ENCODE data around the gene RHBDF2.

The RHBDF2 gene

DNA sequence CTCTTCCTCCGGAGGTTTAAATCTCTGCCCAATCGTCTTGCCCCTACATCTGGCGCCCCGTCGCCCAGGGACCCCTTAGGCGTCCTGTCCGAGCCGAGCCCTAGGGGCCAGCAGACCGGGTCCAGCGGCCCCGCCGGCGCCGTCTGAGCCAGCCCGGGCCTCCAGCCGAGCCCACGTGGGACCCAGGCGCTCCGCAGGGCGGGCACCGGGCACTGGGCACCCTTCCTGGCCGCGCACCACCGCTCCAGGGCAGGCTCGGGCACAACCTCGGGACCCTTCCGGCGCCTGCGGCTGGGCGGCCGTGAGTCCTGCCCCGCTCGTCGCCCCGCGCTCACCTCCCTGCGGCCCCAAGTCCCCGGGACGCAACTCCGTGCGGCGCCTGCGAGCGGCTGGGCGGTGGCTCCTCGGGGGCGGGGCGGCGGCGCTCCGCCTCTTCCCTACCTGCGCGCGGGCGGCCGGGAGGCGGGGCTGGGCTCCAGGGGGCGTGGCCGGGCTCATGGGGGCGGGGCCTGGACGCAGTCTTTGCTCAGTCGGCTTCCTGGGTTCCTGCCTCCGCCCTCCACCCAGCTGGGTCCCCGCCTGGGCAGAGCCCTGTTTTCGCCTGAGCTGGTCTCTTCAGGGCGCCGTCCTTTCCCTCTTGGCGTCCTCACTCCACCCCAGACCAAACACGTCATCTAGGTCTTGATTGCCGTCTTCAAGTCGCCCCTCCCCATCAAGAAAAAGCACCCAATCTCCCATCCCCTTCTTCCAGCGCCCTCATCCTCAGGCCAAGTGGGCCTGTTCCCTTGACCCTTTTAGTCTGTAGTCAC, at the start of gene RHBDF2:
TSS of gene RHBDF2 (minus strand) at position 406 of the 809 bp plus-strand sequence. CDS start 19,899 bp downstream, outside the sequence.
- peak; percentile 88 for DNase-seq (ENCODE audit: low spot score)

GRCh38 chr17:76549539-76549938, 48.3 kb upstream of the RHBDF2 start:
- no peak for DNase-seq (ENCODE audit: low spot score)

DNA sequence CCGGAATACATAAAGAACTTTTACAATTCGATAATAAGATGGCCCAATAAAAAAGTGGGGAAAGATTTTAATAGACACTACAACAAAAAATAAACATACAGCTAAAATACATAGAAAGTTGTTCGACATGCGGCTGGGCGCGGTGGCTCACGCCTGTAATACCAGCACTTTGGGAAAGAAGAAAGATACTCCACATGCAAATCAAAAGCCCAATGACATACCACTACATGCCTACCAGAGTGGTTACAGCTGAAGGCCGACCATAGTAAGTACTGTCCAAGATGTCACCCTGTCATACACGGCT, 47.9 kb upstream of the RHBDF2 start:
- DNase-seq (ENCODE audit: low spot score): no peak

DNA sequence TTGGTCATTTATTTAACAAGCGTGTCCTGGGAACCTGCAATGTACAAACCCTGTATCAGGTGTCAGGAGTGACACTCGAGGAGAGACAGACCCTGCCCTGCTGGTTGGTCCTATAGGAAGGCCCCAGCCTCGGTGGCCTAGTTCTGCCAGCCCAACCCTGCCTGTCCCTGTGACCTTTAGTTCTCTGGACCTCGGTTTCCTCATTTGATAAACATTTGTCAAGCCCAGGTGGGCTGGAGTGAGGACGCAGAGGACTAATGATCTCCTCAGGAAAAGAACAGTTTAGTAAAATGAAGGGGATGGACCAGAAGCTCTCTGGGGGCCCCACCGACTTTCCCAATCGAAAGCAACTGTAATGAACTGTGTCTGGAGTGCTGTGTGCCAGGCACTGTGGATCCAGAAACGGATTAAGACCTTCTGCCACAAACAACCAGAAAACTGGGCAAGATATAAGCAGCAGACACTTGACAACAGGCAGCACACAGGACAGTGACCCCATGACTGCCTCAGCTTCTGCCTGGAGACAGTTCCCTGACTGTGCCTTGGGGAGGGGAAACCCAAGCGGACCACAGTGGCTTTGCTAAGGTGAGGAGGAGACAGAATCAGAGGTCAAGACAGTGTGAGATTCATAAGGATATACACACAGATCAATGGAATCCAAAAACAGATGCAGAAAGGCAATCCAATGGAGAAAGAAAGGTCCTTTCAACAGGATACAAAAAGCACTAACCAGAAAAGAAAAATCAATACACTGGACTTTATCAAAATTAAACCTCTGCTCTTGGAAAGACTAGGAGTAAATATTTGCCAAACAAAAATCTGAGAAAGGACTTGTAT, 47.4 kb upstream of the RHBDF2 start:
- DNase-seq (ENCODE audit: low spot score): no peak

GRCh38 chr17:76547642-76548202, 46.5 kb upstream of the RHBDF2 start:
- DNase-seq (ENCODE audit: low spot score): no peak

- peak; percentile 85 for DNase-seq (ENCODE audit: low spot score)
Observed at GRCh38 chr17:76547183-76547641, 46.0 kb upstream of the RHBDF2 start.

DNA sequence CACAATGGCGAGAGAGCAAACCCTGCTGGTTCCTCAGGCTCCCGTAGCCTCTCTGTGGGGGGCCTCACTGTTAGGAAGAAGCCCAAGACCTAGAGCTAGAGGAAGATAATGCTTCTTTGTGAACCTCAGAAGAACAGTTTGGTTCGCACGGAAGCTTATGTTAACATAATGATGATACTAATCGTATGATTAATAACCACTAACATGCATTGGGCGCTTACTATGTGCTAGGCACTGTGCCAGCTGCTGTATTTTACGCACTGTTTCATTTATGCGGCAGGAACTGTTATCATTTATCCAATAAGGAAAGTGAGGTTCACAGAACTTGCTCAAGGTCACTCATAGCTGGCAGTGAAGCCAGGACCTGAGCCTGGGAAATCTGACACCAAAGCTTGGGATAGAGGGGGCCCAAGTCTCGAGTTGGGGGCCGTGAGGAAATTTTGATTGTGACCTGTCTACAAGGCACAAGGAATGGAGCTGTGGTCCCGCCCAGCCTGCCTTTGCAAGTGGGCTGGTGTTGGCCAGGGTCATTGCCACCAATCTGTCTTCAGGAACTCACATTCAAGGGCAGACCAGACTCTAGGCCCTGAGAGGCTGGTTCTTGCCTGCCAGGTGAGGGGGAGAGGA, 45.4 kb upstream of the RHBDF2 start:
- DNase-seq (ENCODE audit: low spot score): no peak

DNA sequence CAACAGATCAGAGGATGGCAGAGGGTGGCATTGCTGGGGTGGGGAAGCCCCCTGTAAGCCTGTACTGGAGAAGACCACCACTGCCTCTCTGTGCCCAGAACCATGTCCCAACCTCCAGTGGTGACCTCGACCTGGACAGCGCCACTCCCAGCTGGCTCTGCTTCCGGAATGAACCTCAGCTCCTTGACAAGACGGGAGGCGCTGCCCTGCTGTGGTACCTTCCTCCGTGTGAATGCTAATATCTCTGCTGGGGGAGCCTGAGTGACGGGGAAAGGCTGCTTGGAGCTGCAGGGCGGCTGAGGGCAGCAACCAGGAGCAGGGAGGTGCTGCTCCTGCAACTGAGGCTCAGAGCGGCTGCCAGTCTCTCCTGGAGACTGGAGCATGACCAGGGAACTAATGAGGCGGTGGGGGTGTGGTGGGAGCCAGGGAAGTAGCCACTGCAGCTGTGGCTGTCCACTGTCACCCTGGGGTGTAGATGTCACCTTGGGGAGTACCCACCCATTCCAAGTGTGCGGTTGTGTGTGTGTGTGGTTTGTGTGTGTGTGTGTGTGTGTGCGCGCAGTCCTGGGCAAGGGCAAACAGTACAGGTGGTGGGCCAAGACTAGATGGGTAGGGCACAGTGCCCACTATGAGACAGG, 44.8 kb upstream of the RHBDF2 start:
- DNase-seq (ENCODE audit: low spot score): no peak

DNA sequence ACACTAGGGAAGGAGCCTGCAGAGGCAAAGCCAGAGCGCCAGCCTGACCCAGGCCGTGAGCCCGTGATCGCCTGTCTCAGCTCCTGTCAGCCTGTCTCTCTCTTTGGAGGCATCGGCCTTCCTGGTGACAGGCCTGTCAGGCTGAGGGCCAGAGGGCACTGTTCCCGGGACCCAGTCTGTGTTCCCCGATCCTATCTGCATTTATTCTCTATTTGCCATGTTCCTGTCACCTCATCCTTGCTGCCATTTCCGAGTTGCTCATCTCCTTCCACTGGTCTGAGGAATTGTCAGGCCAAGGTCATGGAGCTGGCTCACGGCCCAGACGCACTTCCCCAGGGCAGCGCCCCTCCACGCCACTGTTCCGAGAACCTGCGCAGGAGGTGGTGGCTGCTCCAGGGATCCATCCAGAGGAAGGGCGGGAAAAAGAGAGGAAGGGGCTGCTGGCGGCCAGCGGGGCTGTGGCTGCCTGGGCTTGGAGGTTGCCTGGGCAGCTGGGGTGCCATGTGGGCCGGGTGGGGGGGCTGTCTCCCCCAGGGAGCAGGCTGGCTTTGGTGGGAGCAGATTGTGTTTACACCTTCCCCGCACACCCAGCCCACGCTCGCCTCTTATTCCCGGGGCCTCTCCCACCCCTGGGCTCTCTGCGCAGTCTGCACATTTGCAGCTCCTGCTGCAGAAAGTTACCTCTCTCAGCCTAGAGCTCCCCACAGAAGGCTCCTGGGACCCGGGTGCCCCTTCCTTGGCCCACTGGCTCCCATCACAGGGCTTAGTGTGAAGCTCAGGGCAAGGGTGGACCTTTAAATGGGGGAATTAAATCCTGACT, 43.5 kb upstream of the RHBDF2 start:
- DNase-seq (ENCODE audit: low spot score): no peak

GRCh38 chr17:76543826-76544545, 42.8 kb upstream of the RHBDF2 start:
- DNase-seq (ENCODE audit: low spot score): no peak

GRCh38 chr17:76543482-76543825, 42.2 kb upstream of the RHBDF2 start:
- no peak for DNase-seq (ENCODE audit: low spot score)

GRCh38 chr17:76542984-76543383, 41.8 kb upstream of the RHBDF2 start:
- no peak for DNase-seq (ENCODE audit: low spot score)

GRCh38 chr17:76542566-76542971, 41.3 kb upstream of the RHBDF2 start:
- no peak for DNase-seq (ENCODE audit: low spot score)

GRCh38 chr17:76541739-76542454, 40.7 kb upstream of the RHBDF2 start:
- DNase-seq (ENCODE audit: low spot score): no peak

DNA sequence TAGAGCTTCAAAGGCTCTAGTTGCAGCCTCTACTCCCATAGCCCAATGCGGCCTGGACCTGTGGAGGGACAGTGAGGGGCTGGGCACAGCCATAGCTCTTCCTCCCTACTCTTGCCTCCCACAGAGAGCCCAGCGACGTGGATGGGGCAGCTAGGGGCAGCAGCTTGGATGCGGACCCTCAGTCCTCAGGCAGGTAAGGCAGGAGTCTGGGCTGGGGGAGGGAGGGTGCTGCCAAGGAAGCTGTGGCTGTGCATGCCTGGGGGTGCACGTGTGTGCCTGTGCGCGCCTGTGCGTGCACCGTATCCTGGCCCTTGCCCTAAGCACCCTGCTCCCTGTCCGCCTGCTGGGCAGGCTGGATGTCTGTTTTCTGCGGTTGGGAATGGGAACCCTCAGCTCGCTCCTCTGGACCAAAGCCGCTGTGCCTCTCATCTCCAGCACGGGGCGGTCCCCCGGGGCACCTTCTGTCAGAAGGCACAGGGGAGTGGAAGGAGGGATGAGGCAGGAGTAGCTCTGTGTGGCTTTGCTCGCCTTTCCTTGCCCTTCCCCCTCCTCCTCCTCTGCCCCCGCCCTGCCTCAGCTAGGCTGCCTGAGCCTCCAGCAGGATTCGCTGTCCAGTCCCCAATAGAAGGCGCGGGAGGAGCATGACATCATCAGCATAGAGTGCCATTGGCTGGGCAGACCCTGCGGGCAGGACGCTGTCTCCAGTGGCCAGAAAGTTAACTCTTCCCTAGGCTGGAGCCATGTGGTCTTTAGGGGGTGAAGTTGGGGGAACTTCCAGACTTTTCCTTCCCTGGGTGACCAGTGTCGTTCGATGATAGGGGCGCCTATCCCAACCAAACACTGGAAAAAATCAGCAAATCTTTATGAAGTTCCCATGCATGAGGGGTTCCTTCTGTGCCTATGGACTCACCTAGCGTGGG, 39.4 kb upstream of the RHBDF2 start:
- peak; percentile 52 for DNase-seq (ENCODE audit: low spot score)

DNA sequence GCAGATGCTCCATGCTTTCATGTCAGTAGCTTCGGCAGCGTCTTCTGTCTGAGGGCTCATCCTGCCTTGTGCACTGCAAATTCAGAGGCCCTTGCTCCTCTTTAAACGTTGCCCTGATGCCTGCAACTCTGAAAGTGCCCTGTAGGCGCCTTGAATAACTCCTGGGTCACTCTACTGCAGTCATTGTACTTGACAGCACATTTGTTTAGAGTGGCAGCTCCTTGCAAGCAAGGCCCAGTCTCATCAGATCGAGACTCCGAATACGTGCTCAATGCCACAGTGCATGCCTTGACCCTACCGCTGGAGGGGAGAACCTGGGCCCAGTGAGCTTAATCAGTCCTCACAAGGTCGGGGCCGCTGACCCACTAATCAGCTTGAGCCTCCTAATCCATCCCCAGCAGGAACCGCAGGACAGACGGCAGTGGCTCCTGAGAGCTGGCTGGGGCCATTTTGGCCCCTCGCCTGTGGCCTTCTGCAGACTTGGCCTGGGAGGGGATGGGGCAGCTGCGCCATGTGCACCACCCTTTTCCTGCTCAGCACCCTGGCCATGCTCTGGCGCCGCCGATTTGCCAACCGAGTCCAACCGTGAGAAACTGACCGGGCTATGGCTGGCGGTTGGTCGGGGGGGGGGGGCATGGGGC, 38.5 kb upstream of the RHBDF2 start, which contains the start of gene PRCD:
TSS of gene PRCD (plus strand) at position 414 of the 641 bp plus-strand sequence. CDS start at position 512, 98 bp downstream.
- peak; percentile 44 for DNase-seq (ENCODE audit: low spot score)

DNA sequence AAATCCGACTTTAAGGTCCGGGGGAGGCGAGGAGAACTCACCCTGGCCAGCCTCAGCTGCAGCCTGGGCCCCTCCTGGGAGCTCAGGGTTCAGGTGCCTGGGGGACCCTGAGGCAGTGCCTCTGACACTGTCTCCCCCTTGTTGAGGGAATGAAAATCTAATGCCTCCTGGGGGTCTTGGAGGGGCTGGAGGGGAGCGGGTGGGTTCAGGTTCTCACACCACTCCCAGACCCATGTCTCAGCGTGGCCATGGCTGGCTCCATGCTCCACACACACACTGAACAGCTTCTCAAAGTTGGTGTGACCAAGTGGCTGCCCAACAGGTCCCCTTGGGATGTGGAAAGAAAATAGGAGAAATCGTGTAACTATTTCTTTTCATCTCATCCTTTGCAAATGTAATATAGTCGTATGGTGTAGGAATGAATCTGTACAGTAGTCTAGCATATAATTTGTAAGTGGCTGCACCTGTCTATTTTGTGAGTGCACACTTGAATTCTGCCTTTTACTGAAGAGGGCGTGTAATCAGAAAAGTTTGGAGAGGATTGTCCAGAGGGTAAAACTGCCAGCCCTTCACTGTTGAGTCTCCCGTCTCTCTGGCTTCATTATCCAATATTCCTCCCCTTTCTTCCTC, 37.8 kb upstream of the RHBDF2 start:
- DNase-seq (ENCODE audit: low spot score): no peak
